Mesendoderm (in vitro differentiated cells): ENCODE measurements around the gene TCF7L2.

Source experiments
- DNase-seq: peaks from one replicate; pipeline ENCODE4 v3.0.0; 2013
- H2AK5ac ChIP-seq: 2 replicates; pipeline ENCODE4 v1.6.1; 2013; ENCODE audit warnings: low read length, inconsistent platforms
- H2BK120ac ChIP-seq: 2 replicates; pipeline ENCODE4 v1.6.1; 2013; ENCODE audit warnings: low read depth, mild to moderate bottlenecking, low read length, moderate library complexity, mixed read lengths
- H2BK15ac ChIP-seq: replicated peaks from 2 replicates; pipeline ENCODE4 v1.6.1; 2013; ENCODE audit warnings: low read depth, mild to moderate bottlenecking, moderate library complexity
- H2BK5ac ChIP-seq: 2 replicates; pipeline ENCODE4 v1.6.1; 2013; ENCODE audit warnings: low read length, inconsistent platforms
- H3K18ac ChIP-seq: 2 replicates; pipeline ENCODE4 v1.6.1; 2013; ENCODE audit warnings: mild to moderate bottlenecking, low read length, mixed read lengths
- H3K23ac ChIP-seq: one replicate; pipeline ENCODE4 v1.6.1; 2013; ENCODE audit warnings: low read length
- H3K27ac ChIP-seq: 2 replicates; pipeline ENCODE4 v1.5.1; 2013; ENCODE audit warnings: low read depth, mild to moderate bottlenecking, inconsistent platforms, low read length, moderate library complexity
- H3K27me3 ChIP-seq: 2 replicates; pipeline ENCODE4 v1.6.1; 2013; ENCODE audit warnings: low read length, control low read depth, mild to moderate bottlenecking, inconsistent platforms; ENCODE audit not compliant: insufficient read depth, poor library complexity
- H3K36me3 ChIP-seq: 2 replicates; pipeline ENCODE4 v1.6.1; 2013; ENCODE audit warnings: low read length, inconsistent platforms; ENCODE audit not compliant: control insufficient read depth, insufficient read depth
- H3K4ac ChIP-seq: one replicate; pipeline ENCODE4 v1.6.1; 2013; ENCODE audit warnings: low read depth, mild to moderate bottlenecking, low read length, moderate library complexity
- H3K4me1 ChIP-seq: 2 replicates; pipeline ENCODE4 v1.6.1; 2013; ENCODE audit warnings: low read depth, low read length, inconsistent platforms; ENCODE audit not compliant: control insufficient read depth
- H3K4me2 ChIP-seq: 2 replicates; pipeline ENCODE4 v1.6.1; 2013; ENCODE audit warnings: low read length
- H3K4me3 ChIP-seq: 2 replicates; pipeline ENCODE4 v1.5.1; 2013; ENCODE audit warnings: mild to moderate bottlenecking, low read length
- H3K56ac ChIP-seq: one replicate; pipeline ENCODE4 v1.6.1; 2013; ENCODE audit warnings: low read length
- H3K79me1 ChIP-seq: 2 replicates; pipeline ENCODE4 v1.6.1; 2013; ENCODE audit warnings: low read length, inconsistent platforms
- H3K79me2 ChIP-seq: 2 replicates; pipeline ENCODE4 v1.6.1; 2013; ENCODE audit warnings: mild to moderate bottlenecking, low read length; ENCODE audit not compliant: control insufficient read depth, insufficient read depth
- H3K9ac ChIP-seq: 2 replicates; pipeline ENCODE4 v1.6.1; 2013; ENCODE audit warnings: low read length, inconsistent platforms
- H4K5ac ChIP-seq: one replicate; pipeline ENCODE4 v1.6.1; 2013; ENCODE audit warnings: low read length
- H4K8ac ChIP-seq: one replicate; pipeline ENCODE4 v1.6.1; 2013; ENCODE audit warnings: low read depth, mild to moderate bottlenecking, control low read depth, low read length, moderate library complexity
- WGBS: extraction: QIAGEN DNeasy Blood & Tissue Kit; methylation state at CpG from one replicate; pipeline ENCODE4 v1.1.7; 2013; ENCODE audit warnings: low lambda C conversion rate, missing lambda C conversion rate; ENCODE audit not compliant: insufficient coverage; ENCODE audit errors: extremely low coverage; 5-methylcytosine and 5-hydroxymethylcytosine counted together

Gene TCF7L2

GRCh38 chr10:112953174-112954159 lies 3.4 kb downstream of the TCF7L2 start:
- Histone ChIP-seq H3K4me2 (peak overlapping the region; percentile 71), H2BK15ac (peak overlapping the region; percentile 79), H3K4me3 (peak overlapping the region; percentile 86), H3K18ac (peak overlapping the region; percentile 99), H3K27me3 (no peaks in the 10 kb centered on the region), H3K79me1 (peaks cover 2% of the 10 kb centered on the region), H2BK120ac (peak overlapping the region; percentile 35), H3K23ac (peak overlapping the region; percentile 29), H3K56ac (peak overlapping the region; percentile 93), H3K4ac (peak overlapping the region; percentile 21), H3K9ac (peak overlapping the region; percentile 88), H4K8ac (peak overlapping the region; percentile 31), H2AK5ac (peak overlapping the region; percentile 71), H3K79me2 (peaks cover 25% of the 10 kb centered on the region), H4K5ac (no peak overlapping the region), H3K27ac (no peak overlapping the region), H3K36me3 (no peaks in the 10 kb centered on the region), H2BK5ac (no peak overlapping the region), H3K4me1 (peaks cover 28% of the 10 kb centered on the region)
- peak; percentile 61 for DNase-seq
- no CpG with 5 or more reads among the region's 26 CpGs for WGBS

- Histone ChIP-seq H4K5ac (no peak overlapping the region), H3K4me2 (no peak overlapping the region), H3K18ac (no peak overlapping the region), H2BK120ac (no peak overlapping the region), H3K27ac (peak overlapping the region; percentile 81), H3K4me1 (peaks cover 34% of the 10 kb centered on the region), H3K79me2 (peaks cover 28% of the 10 kb centered on the region), H3K56ac (no peak overlapping the region), H2BK5ac (no peak overlapping the region), H3K27me3 (no peaks in the 10 kb centered on the region), H3K9ac (no peak overlapping the region), H2AK5ac (no peak overlapping the region), H2BK15ac (no peak overlapping the region), H4K8ac (no peak overlapping the region), H3K36me3 (no peaks in the 10 kb centered on the region), H3K23ac (no peak overlapping the region), H3K79me1 (peaks cover 2% of the 10 kb centered on the region), H3K4ac (no peak overlapping the region), H3K4me3 (no peak overlapping the region)
- peak; percentile 83 for DNase-seq
- no CpG with 5 or more reads among the region's 7 CpGs for WGBS
These were observed 5.0 kb downstream of the TCF7L2 start for GRCh38 chr10:112954974-112955581.

GRCh38 chr10:112955582-112956421 lies 5.8 kb downstream of the TCF7L2 start:
- no peaks in the 10 kb centered on the region for H3K36me3 ChIP-seq
- peak overlapping the region; percentile 36 for H3K9ac ChIP-seq
- H2BK5ac ChIP-seq, result no peak overlapping the region
- no peak overlapping the region for H3K4ac ChIP-seq
- H3K27ac ChIP-seq, result peak overlapping the region; percentile 81
- no peak overlapping the region for H4K5ac ChIP-seq
- H3K18ac ChIP-seq, result peak overlapping the region; percentile 89
- peaks cover 2% of the 10 kb centered on the region for H3K79me1 ChIP-seq
- H3K56ac ChIP-seq, result peak overlapping the region; percentile 57
- H2AK5ac ChIP-seq, result no peak overlapping the region
- no CpG with 5 or more reads among the region's 12 CpGs for WGBS
- H3K23ac ChIP-seq, result peak overlapping the region; percentile 48
- no peak overlapping the region for H3K4me3 ChIP-seq
- H3K4me2 ChIP-seq, result peak overlapping the region; percentile 29
- peaks cover 32% of the 10 kb centered on the region for H3K79me2 ChIP-seq
- no peaks in the 10 kb centered on the region for H3K27me3 ChIP-seq
- peak overlapping the region; percentile 66 for H2BK120ac ChIP-seq
- H3K4me1 ChIP-seq, result peaks cover 39% of the 10 kb centered on the region
- no peak overlapping the region for H2BK15ac ChIP-seq
- DNase-seq, result no peak
- peak overlapping the region; percentile 40 for H4K8ac ChIP-seq

- Histone ChIP-seq H3K4me3 (no peak overlapping the region), H2BK120ac (no peak overlapping the region), H3K27me3 (no peaks in the 10 kb centered on the region), H3K4ac (peak overlapping the region; percentile 72), H3K23ac (no peak overlapping the region), H3K9ac (peak overlapping the region; percentile 3), H3K56ac (peak overlapping the region; percentile 0), H3K27ac (no peak overlapping the region), H3K79me2 (peaks cover 38% of the 10 kb centered on the region), H3K79me1 (peaks cover 2% of the 10 kb centered on the region), H4K5ac (no peak overlapping the region), H3K18ac (peak overlapping the region; percentile 94), H2AK5ac (no peak overlapping the region), H4K8ac (no peak overlapping the region), H2BK5ac (no peak overlapping the region), H3K4me1 (peaks cover 39% of the 10 kb centered on the region), H3K36me3 (no peaks in the 10 kb centered on the region), H2BK15ac (peak overlapping the region; percentile 80), H3K4me2 (peak overlapping the region; percentile 0)
- WGBS, result no CpG with 5 or more reads among the region's 10 CpGs
- DNase-seq, result no peak
These were observed 6.7 kb downstream of the TCF7L2 start for GRCh38 chr10:112956631-112957350.

GRCh38 chr10:112957640-112958092 lies 7.6 kb downstream of the TCF7L2 start:
- Histone ChIP-seq H3K36me3 (no peaks in the 10 kb centered on the region), H2BK5ac (no peak overlapping the region), H3K79me1 (peaks cover 2% of the 10 kb centered on the region), H3K56ac (peak overlapping the region; percentile 49), H3K18ac (peak overlapping the region; percentile 95), H3K79me2 (peaks cover 35% of the 10 kb centered on the region), H4K5ac (no peak overlapping the region), H2AK5ac (no peak overlapping the region), H4K8ac (no peak overlapping the region), H2BK120ac (peak overlapping the region; percentile 1), H3K4me1 (peaks cover 39% of the 10 kb centered on the region), H3K27ac (peak overlapping the region; percentile 92), H3K9ac (peak overlapping the region; percentile 40), H3K23ac (no peak overlapping the region), H3K27me3 (no peaks in the 10 kb centered on the region), H3K4me3 (no peak overlapping the region), H3K4me2 (no peak overlapping the region), H2BK15ac (no peak overlapping the region), H3K4ac (peak overlapping the region; percentile 68)
- WGBS, result no CpG with 5 or more reads among the region's 4 CpGs
- peak; percentile 74 for DNase-seq
